ENCODE results near the gene NPDC1. TPM values are rescaled to one million over a fixed set of nuclear protein-coding genes. Genes with fewer than 3 reads are reported as not detected.

The NPDC1 gene
- total and polyA plus RNA-seq, 2 of the 8 experiments (the other 6 are each of a cell fraction or from before 2014, with no cell fraction given), result 26.2 to 44.1 TPM

DNA sequence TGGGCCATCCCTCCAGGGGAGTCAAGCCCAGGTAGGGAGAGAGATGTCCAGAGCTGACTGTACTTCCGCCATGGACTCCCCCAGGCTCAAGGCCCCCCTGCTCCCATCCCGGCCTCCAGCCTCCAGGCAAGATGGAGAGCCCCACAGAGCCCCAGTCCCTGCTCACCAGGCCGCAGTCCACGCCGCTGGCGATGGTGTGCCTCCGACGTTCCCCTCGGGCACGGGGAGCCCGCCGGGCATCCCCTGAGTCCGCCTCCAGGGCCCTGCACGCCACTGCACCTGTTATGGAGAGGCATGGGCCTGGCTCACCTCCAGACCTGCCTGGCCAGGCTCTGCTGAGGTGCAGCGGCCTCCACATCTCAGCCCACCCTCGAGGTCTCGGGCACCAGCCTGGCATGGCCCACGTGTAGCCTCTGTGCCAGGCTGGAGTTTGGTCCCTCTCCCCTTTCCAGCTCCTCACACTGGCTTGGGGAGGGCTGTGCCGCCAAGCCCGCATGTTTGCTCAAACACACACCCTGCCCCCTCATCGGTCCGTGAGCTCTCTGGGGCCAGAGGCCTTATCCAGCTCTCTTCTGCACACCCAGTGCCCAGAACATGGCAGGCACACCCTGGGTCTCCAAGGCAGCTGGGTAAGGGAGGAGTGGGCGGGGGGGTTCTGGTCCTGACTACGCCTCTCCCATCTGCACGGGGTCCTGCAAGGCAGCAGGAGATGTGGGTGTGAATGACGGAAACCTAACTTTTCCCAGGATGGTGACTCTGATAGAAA, 20.3 kb upstream of the NPDC1 start:
- Histone ChIP-seq H3K23me2 (ENCODE audit: low read depth, low read length) (peaks cover 13% of the 10 kb centered on the region), H3K4me2 (ENCODE audit: insufficient read depth in 1 of 2, low read depth in 2 of 2, low read length in 2 of 2) (no peak overlapping the region), H2BK15ac (ENCODE audit: low read length) (no peak overlapping the region), H3K4me3 (ENCODE audit: extremely low read depth in 1 of 4, insufficient read depth in 2 of 4, low read depth in 3 of 4, low read length in 4 of 4) (no peak overlapping the region), H3K14ac (ENCODE audit: insufficient read length) (no peak overlapping the region), H2AK5ac (ENCODE audit: low read depth, low read length) (no peak overlapping the region), H3K18ac (ENCODE audit: extremely low read depth, low read length) (no peak overlapping the region), H2AFZ (ENCODE audit: low read length) (no peak overlapping the region), H3K4ac (replicated peaks; ENCODE audit: insufficient read length, low read depth, low read length) (no peak overlapping the region), H4K20me1 (replicated peaks in 1 of 2; ENCODE audit: control insufficient read depth in 1 of 2, insufficient read depth in 2 of 2, low read length in 2 of 2) (peaks cover 23 to 25% of the 10 kb centered on the region in 2 experiments), H3K27ac (ENCODE audit: low read depth, low read length) (no peak overlapping the region), H2BK5ac (ENCODE audit: low read depth, low read length) (no peak overlapping the region), H2BK12ac (ENCODE audit: low read depth, low read length) (no peak overlapping the region), H3K79me2 (ENCODE audit: control insufficient read depth in 1 of 2, insufficient read depth in 2 of 2, low read length in 2 of 2) (no peaks in the 10 kb centered on the region), H3K4me1 (replicated peaks in 1 of 4; ENCODE audit: control insufficient read depth in 3 of 4, insufficient read depth in 4 of 4, low read length in 3 of 4) (peaks cover 0 to 24% (median 17%) of the 10 kb centered on the region in 4 experiments; a peak in 6 of 7 replicates), H4K5ac (ENCODE audit: insufficient read length, low read depth, low read length) (no peak overlapping the region), H3K9ac (replicated peaks in 1 of 4; ENCODE audit: extremely low read depth in 1 of 4, low read depth in 3 of 4, low read length in 3 of 4) (no peak overlapping the region), H3K23ac (ENCODE audit: insufficient read length) (no peak overlapping the region), H4K91ac (replicated peaks; ENCODE audit: insufficient read length, low read length) (no peak overlapping the region), H2BK120ac (replicated peaks; ENCODE audit: low read depth, low read length) (no peak overlapping the region), H3K56ac (replicated peaks; ENCODE audit: insufficient read length, low read depth, low read length) (no peak overlapping the region), H3K79me1 (ENCODE audit: low read depth, low read length) (peaks cover 2% of the 10 kb centered on the region; the same call in 1 of the 2 replicates), H3K9me3 (ENCODE audit: insufficient read depth in 2 of 2, low read depth in 1 of 2, low read length in 1 of 2) (no peaks in the 10 kb centered on the region), H3K27me3 (replicated peaks in 1 of 4; ENCODE audit: control insufficient read depth in 3 of 4, extremely low read depth in 1 of 4, insufficient read depth in 3 of 4, low read length in 3 of 4) (peaks cover 0 to 15% (median 7%) of the 10 kb centered on the region in 4 experiments; a peak in 5 of 7 replicates), H3K36me3 (ENCODE audit: control insufficient read depth in 2 of 4, insufficient read depth in 4 of 4, low read length in 3 of 4) (no peaks in the 10 kb centered on the region), H2BK20ac (ENCODE audit: low read length) (no peak overlapping the region), H4K8ac (ENCODE audit: extremely low read depth, insufficient read depth, low read length) (no peak overlapping the region)
- no peak for DNase-seq (ENCODE audit: low read depth in 1 of 2, low spot score in 2 of 2)
- POLR2A ChIA-PET (ENCODE audit: partially characterized antibody), result interaction anchor here (1.1 to 1.5 kb wide), 6 partner anchors 11 to 338 kb away, joined by 3 to 4 read pairs (median 4); no protein-coding TSS in a partner anchor
- CTCF ChIA-PET (ENCODE audit: partially characterized antibody), result interaction anchor here (0.6 to 13.5 kb wide), 25 partner anchors 8 to 325 kb away, joined by 3 to 291 read pairs (median 6); partner anchors contain the start of genes ABCA2, ENTPD2, FUT7 and MAN1B1
- no peak for FAIRE-seq
- 96% methylated on average over 23 of the region's 26 CpGs; no CpG with 5 or more reads in 1 of the 2 experiments for WGBS, 2 experiments (ENCODE audit: extremely low coverage in 1 of 2, insufficient coverage in 1 of 2, insufficient read length in 1 of 2, insufficient replicate concordance in 2 of 2, low coverage in 1 of 2, low lambda C conversion rate in 2 of 2, missing lambda C conversion rate in 1 of 2)
- no peak for TF ChIP-seq SRF (IDR thresholded peaks at IDR 0.05; ENCODE audit: low read depth, low read length)
- TF ChIP-seq, protein P1, sequence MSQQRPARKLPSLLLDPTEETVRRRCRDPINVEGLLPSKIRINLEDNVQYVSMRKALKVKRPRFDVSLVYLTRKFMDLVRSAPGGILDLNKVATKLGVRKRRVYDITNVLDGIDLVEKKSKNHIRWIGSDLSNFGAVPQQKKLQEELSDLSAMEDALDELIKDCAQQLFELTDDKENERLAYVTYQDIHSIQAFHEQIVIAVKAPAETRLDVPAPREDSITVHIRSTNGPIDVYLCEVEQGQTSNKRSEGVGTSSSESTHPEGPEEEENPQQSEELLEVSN (IDR thresholded peaks at IDR 0.05), result no peak
- no peak for TF ChIP-seq RNF2 (IDR thresholded peaks at IDR 0.05; ENCODE audit: borderline replicate concordance, low read depth, low read length, missing control alignments, poor library complexity, severe bottlenecking)
- TF ChIP-seq BACH1 (IDR thresholded peaks at IDR 0.05; ENCODE audit: low read length), result no peak
- no peak for TF ChIP-seq TAF1 (IDR thresholded peaks at IDR 0.05; ENCODE audit: low read depth, low read length)
- TF ChIP-seq CBX5 (IDR thresholded peaks at IDR 0.05; ENCODE audit: low read depth, low read length), result no peak
- TF ChIP-seq EZH2 (IDR thresholded peaks at IDR 0.05; ENCODE audit: low read depth, low read length, severe bottlenecking), result no peak
- no peak for TF ChIP-seq PHF8 (conservative IDR thresholded peaks at IDR 0.05; ENCODE audit: low read depth, low read length)
- TF ChIP-seq EP300 (IDR thresholded peaks at IDR 0.05; ENCODE audit: borderline replicate concordance in 1 of 2, low read depth in 2 of 2, low read length in 2 of 2), result no peak
- no peak for TF ChIP-seq JUN (IDR thresholded peaks at IDR 0.05; ENCODE audit: low read depth, low read length)
- no peak for TF ChIP-seq HDAC6 (IDR thresholded peaks at IDR 0.05; ENCODE audit: low read depth, low read length)
